Psoas muscle (tissue), 8 donors: ENCODE results near the gene ZNRD2. TPM values are rescaled to one million over a fixed set of nuclear protein-coding genes. Genes with fewer than 3 reads are reported as not detected.
A peak's percentile ranks its signal among the peaks of the same experiment; 100 is the strongest.

ENCODE experiments used
- ATAC-seq, 4 donors: fragments of 200-7000 bp; cut with Tn5 transposase; one replicate each; pipeline ENCODE4 v1.9.1; 2020; ENCODE audit warnings: moderate library complexity in 3 of 4, mild to moderate bottlenecking in 2 of 4
- DNase-seq, 2 donors: peaks; one replicate each; pipeline ENCODE4 v3.0.0-alpha.2; 2020
- H3K27ac ChIP-seq: fragments of 200-600 bp; one replicate; pipeline ENCODE4 v1.8.0; 2022
- H3K27me3 ChIP-seq, 3 donors: fragments of 200-600 bp in 1 of 3; one replicate each; pipeline versions ENCODE4 v1.6.1 to v1.8.0; 2013 to 2022; ENCODE audit warnings: low read length in 2 of 3, mild to moderate bottlenecking in 2 of 3, moderate library complexity in 1 of 3; ENCODE audit not compliant: insufficient read depth in 3 of 3
- H3K36me3 ChIP-seq, 2 donors: fragments of 200-600 bp in 1 of 2; one replicate each; pipeline versions ENCODE4 v1.6.1 to v1.8.0; 2013 to 2022; ENCODE audit warnings: low read depth in 1 of 2, mild to moderate bottlenecking in 1 of 2, moderate library complexity in 1 of 2; ENCODE audit not compliant: insufficient read depth in 1 of 2
- H3K4me1 ChIP-seq: fragments of 200-600 bp; one replicate; pipeline ENCODE4 v1.8.0; 2022
- H3K4me3 ChIP-seq: fragments of 200-600 bp; one replicate; pipeline ENCODE4 v1.8.0; 2022; ENCODE audit warnings: mild to moderate bottlenecking
- H3K9me3 ChIP-seq: fragments of 200-600 bp; one replicate; pipeline ENCODE4 v1.8.0; 2022
- CTCF ChIP-seq: fragments of 200-600 bp; IDR thresholded peaks from one replicate; pipeline ENCODE4 v1.8.0; 2022; ENCODE audit warnings: antibody characterized with exemption
- WGBS, 3 donors: extraction: QIAGEN DNeasy Blood & Tissue Kit; methylation state at CpG; one replicate each; pipeline versions ENCODE4 v1.1.6 to v1.1.7; 2013; 5-methylcytosine and 5-hydroxymethylcytosine counted together
- intact Hi-C, 2 donors: fragments of 100-400 bp; cut with DNase I; formaldehyde crosslinking; loops; one replicate each; pipeline versions ENCODE4 v1.11.0 to v1.14.2; 2022
- polyA plus RNA-seq, 3 donors: library from polyadenylated mRNA; stranded (reverse); fragments of 200-250 nt; gene quantifications; one replicate each; pipeline ENCODE4 v1.2.3, GENCODE V29; 2013
- total RNA-seq, 4 donors: library from RNA; stranded (reverse); fragmentation: NEBNext Ultra II Directional in 2 of 4; extraction: Animal tissue kit (Norgen Biotek cat#: 25700) in 2 of 4; gene quantifications; one replicate each; pipeline versions ENCODE4 v1.2.1 to v1.2.4, GENCODE V29; 2021 to 2023
- donor health status: healthy with polysubstance abuse.
- donor health status: DM: no; HTN: no; CAD: no; lungs with moderate emphysema.
- donor health status: Bipolar disorder and iron deficiency.
- donor health status: healthy.
- donor health status: DM: yes; HTN: yes; CAD: no.
- donor health status: DM: no; HTN: no; CAD: no.
- donor health status: DM: no; HTN: no; CAD: no.
- donor health status: DM: yes; HTN: yes; CAD: no.

Gene ZNRD2
- total and polyA plus RNA-seq, 7 donors: 31.6 to 118 (median 43.5) TPM

GRCh38 chr11:65607614-65608426 lies 37.5 kb downstream of the ZNRD2 start:
- Histone ChIP-seq H3K4me3 (peak overlapping the region; percentile 61), H3K36me3 (peaks cover 0 to 50% of the 10 kb centered on the region in 2 donors), H3K9me3 (no peaks in the 10 kb centered on the region), H3K27ac (peak overlapping the region; percentile 83), H3K4me1 (peaks cover 35% of the 10 kb centered on the region), H3K27me3 (no peaks in the 10 kb centered on the region)
- no peak for TF ChIP-seq CTCF
- intact Hi-C loops: loop anchor here in 1 of 2 donors (5.0 kb wide), 1 partner anchor 36 kb away; the partner anchor contains the start of genes FAM89B and ZNRD2
- no peak for DNase-seq
- WGBS, 3 donors: 64 to 68% (median 65%) methylated on average over 37 of the region's 37 CpGs
- ATAC-seq: no peak

GRCh38 chr11:65609229-65609628 lies 39.0 kb downstream of the ZNRD2 start:
- Histone ChIP-seq H3K27ac (no peak overlapping the region), H3K4me3 (no peak overlapping the region), H3K36me3 (peaks cover 0 to 37% of the 10 kb centered on the region in 2 donors), H3K4me1 (peaks cover 42% of the 10 kb centered on the region), H3K9me3 (no peaks in the 10 kb centered on the region), H3K27me3 (no peaks in the 10 kb centered on the region)
- WGBS, 3 donors: 42 to 64% (median 46%) methylated on average over 3 of the region's 3 CpGs
- ATAC-seq (no peak), DNase-seq (no peak)
- no peak for TF ChIP-seq CTCF
- intact Hi-C loops: loop anchor here in 1 of 2 donors (5.0 kb wide), 1 partner anchor 37 kb away; the partner anchor contains the start of genes FAM89B and ZNRD2

GRCh38 chr11:65609665-65610064 lies 39.4 kb downstream of the ZNRD2 start:
- ATAC-seq (no peak), DNase-seq (no peak)
- Histone ChIP-seq H3K27me3 (no peaks in the 10 kb centered on the region), H3K4me3 (no peak overlapping the region), H3K4me1 (peaks cover 42% of the 10 kb centered on the region), H3K9me3 (no peaks in the 10 kb centered on the region), H3K36me3 (peaks cover 0 to 33% of the 10 kb centered on the region in 2 donors), H3K27ac (no peak overlapping the region)
- intact Hi-C loops: loop anchor here (5.0 kb wide), 1 partner anchor 37 kb away; the partner anchor contains the start of genes FAM89B (in 2 of the 2) and ZNRD2 (in 2 of the 2)
- TF ChIP-seq CTCF: no peak
- 62 to 72% (median 67%) methylated on average over 5 of the region's 5 CpGs for WGBS, 3 donors

GRCh38 chr11:65610404-65610803 lies 40.1 kb downstream of the ZNRD2 start:
- no peak for ATAC-seq
- peak overlapping the region; percentile 97 for H3K4me3 ChIP-seq
- 49 to 60% (median 59%) methylated on average over 6 of the region's 6 CpGs for WGBS, 3 donors
- intact Hi-C loops: loop anchor here in 1 of 2 donors (5.0 kb wide), 1 partner anchor 38 kb away; the partner anchor contains the start of genes FAM89B and ZNRD2
- peak overlapping the region; percentile 89 for H3K27ac ChIP-seq
- H3K36me3 ChIP-seq: peaks cover 0 to 25% of the 10 kb centered on the region in 2 donors
- no peaks in the 10 kb centered on the region for H3K27me3 ChIP-seq
- no peaks in the 10 kb centered on the region for H3K9me3 ChIP-seq
- H3K4me1 ChIP-seq: peaks cover 42% of the 10 kb centered on the region
- TF ChIP-seq CTCF: no peak
- DNase-seq: no peak
